Measurements from ENCODE around the gene FGF6.

FGF6 gene

DNA sequence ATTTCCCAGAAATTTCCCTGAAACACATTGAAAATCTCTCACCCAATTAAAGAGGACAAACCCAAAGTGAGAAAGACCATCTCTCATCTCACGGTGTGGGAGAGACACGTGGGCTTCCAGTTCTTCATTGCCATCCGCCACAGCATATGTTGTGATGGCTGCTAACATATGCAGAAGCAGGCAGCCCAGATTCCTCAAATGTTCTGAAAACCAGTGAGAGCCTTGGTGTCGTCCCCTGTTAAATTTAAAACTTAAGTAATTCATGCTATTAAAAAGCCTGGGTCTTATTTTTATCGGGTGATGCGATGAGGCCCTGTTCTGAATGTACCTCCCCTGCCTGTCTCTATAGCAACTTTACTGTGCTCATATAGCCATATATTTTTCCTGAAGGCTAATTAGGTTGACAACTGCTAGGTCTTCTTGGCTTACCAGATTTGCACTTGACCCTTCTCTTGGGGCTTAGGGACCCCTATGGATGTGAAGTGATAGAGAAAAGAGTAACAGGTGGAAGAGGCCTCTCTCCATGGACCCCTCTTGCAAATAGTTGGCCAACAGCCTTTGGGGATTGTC, 2.8 kb upstream of the FGF6 start:
- no peaks in the 10 kb centered on the region for H3K9me3 ChIP-seq (ENCODE audit: control insufficient read depth, low read length)
- H3K27ac ChIP-seq (ENCODE audit: insufficient read depth, low read length, poor library complexity, severe bottlenecking) = no peak overlapping the region
- H3K4me1 ChIP-seq (ENCODE audit: control insufficient read depth, insufficient read depth, low read length, poor library complexity, severe bottlenecking) = no peaks in the 10 kb centered on the region
- H3K36me3 ChIP-seq (ENCODE audit: control insufficient read depth, insufficient read depth, low read length) = no peaks in the 10 kb centered on the region
- H3K4me3 ChIP-seq (ENCODE audit: insufficient read depth, low read depth, low read length, poor library complexity, severe bottlenecking) = no peak overlapping the region
- H3K27me3 ChIP-seq (replicated peaks; ENCODE audit: control insufficient read depth, insufficient read depth, low read length, poor library complexity, severe bottlenecking) = peaks cover 3% of the 10 kb centered on the region
- no peak for DNase-seq

DNA sequence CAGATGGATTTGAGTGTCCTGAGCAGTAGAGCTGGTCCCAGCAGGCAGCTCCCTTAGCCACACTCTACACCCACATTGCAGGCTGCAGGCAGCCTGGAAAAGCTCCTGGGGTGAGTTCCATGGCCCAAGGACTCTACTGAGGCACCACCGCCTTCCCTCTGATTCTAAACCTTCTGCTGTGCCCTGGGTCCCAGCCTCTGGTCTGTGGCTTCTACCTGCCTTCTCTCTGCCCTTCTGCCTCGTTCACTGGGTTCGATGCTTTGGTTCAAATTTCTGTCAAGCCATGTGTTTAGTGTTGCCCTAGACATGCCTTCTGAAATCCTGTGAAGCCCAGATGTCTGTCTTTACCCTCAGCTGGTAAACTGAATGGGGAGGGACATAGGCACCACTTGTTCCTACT, 1.5 kb upstream of the FGF6 start:
- Histone ChIP-seq H3K9me3 (ENCODE audit: control insufficient read depth, low read length) (no peaks in the 10 kb centered on the region), H3K27ac (ENCODE audit: insufficient read depth, low read length, poor library complexity, severe bottlenecking) (no peak overlapping the region), H3K27me3 (replicated peaks; ENCODE audit: control insufficient read depth, insufficient read depth, low read length, poor library complexity, severe bottlenecking) (no peaks in the 10 kb centered on the region), H3K36me3 (ENCODE audit: control insufficient read depth, insufficient read depth, low read length) (no peaks in the 10 kb centered on the region), H3K4me1 (ENCODE audit: control insufficient read depth, insufficient read depth, low read length, poor library complexity, severe bottlenecking) (no peaks in the 10 kb centered on the region), H3K4me3 (ENCODE audit: insufficient read depth, low read depth, low read length, poor library complexity, severe bottlenecking) (no peak overlapping the region)
- DNase-seq = no peak

DNA sequence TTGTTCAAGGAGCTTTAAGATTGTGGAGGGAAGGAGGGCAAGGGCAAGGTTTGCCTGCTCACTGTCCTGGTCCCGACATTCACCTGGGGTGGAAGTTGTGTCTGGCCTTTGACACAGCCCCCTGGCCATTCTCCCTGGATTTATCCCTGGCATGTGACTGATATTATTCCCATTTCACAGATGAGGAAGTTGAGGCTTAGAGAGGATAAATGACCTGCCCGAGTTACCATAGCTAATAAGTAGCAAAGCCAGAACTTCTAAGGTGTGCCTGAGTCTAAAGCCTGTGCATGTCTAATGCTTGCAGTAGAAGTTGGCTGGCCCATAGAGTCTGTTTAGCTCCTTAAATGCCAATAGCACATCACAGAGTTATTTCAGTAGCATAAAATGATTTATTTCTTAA, 720 bp upstream of the FGF6 start:
- no peak overlapping the region for H3K4me3 ChIP-seq (ENCODE audit: insufficient read depth, low read depth, low read length, poor library complexity, severe bottlenecking)
- DNase-seq = no peak
- H3K27me3 ChIP-seq (replicated peaks; ENCODE audit: control insufficient read depth, insufficient read depth, low read length, poor library complexity, severe bottlenecking) = no peaks in the 10 kb centered on the region

DNA sequence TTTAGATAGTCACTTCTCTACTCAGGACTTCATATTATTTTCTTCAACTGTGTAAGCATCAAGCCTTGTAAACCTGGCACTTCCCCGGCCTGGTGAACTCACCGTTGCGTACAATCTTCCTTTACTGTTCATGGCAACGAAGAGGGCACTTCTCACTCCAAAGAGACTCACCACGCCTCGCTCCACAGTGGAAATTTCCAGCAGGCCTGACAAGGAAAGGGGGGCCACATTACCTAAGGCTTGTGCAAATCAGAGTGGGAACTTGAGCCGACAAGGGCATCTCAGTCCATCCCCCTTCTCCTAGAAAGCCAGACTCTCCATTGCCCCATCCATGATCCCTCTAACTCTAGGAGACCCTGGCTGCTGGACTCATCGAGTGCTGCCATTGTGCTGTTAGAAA, 1.6 kb downstream of the FGF6 start:
- Histone ChIP-seq H3K27ac (ENCODE audit: insufficient read depth, low read length, poor library complexity, severe bottlenecking) (no peak overlapping the region), H3K27me3 (replicated peaks; ENCODE audit: control insufficient read depth, insufficient read depth, low read length, poor library complexity, severe bottlenecking) (no peaks in the 10 kb centered on the region), H3K36me3 (ENCODE audit: control insufficient read depth, insufficient read depth, low read length) (no peaks in the 10 kb centered on the region), H3K4me3 (ENCODE audit: insufficient read depth, low read depth, low read length, poor library complexity, severe bottlenecking) (no peak overlapping the region), H3K9me3 (ENCODE audit: control insufficient read depth, low read length) (no peaks in the 10 kb centered on the region), H3K4me1 (ENCODE audit: control insufficient read depth, insufficient read depth, low read length, poor library complexity, severe bottlenecking) (no peaks in the 10 kb centered on the region)
- DNase-seq = no peak

More for the DNA sequence above, 720 bp upstream of the FGF6 start:
- Histone ChIP-seq H3K27ac (ENCODE audit: insufficient read depth, low read length, poor library complexity, severe bottlenecking) (no peak overlapping the region), H3K4me1 (ENCODE audit: control insufficient read depth, insufficient read depth, low read length, poor library complexity, severe bottlenecking) (no peaks in the 10 kb centered on the region), H3K9me3 (ENCODE audit: control insufficient read depth, low read length) (no peaks in the 10 kb centered on the region), H3K36me3 (ENCODE audit: control insufficient read depth, insufficient read depth, low read length) (no peaks in the 10 kb centered on the region)

- no peaks in the 10 kb centered on the region for H3K27me3 ChIP-seq (replicated peaks; ENCODE audit: control insufficient read depth, insufficient read depth, low read length, poor library complexity, severe bottlenecking)
- no peaks in the 10 kb centered on the region for H3K4me1 ChIP-seq (ENCODE audit: control insufficient read depth, insufficient read depth, low read length, poor library complexity, severe bottlenecking)
- H3K36me3 ChIP-seq (ENCODE audit: control insufficient read depth, insufficient read depth, low read length) = no peaks in the 10 kb centered on the region
- no peaks in the 10 kb centered on the region for H3K9me3 ChIP-seq (ENCODE audit: control insufficient read depth, low read length)
- no peak overlapping the region for H3K27ac ChIP-seq (ENCODE audit: insufficient read depth, low read length, poor library complexity, severe bottlenecking)
- no peak overlapping the region for H3K4me3 ChIP-seq (ENCODE audit: insufficient read depth, low read depth, low read length, poor library complexity, severe bottlenecking)
- DNase-seq = no peak
Observed at GRCh38 chr12:4443616-4444015, 2.0 kb downstream of the FGF6 start.

DNA sequence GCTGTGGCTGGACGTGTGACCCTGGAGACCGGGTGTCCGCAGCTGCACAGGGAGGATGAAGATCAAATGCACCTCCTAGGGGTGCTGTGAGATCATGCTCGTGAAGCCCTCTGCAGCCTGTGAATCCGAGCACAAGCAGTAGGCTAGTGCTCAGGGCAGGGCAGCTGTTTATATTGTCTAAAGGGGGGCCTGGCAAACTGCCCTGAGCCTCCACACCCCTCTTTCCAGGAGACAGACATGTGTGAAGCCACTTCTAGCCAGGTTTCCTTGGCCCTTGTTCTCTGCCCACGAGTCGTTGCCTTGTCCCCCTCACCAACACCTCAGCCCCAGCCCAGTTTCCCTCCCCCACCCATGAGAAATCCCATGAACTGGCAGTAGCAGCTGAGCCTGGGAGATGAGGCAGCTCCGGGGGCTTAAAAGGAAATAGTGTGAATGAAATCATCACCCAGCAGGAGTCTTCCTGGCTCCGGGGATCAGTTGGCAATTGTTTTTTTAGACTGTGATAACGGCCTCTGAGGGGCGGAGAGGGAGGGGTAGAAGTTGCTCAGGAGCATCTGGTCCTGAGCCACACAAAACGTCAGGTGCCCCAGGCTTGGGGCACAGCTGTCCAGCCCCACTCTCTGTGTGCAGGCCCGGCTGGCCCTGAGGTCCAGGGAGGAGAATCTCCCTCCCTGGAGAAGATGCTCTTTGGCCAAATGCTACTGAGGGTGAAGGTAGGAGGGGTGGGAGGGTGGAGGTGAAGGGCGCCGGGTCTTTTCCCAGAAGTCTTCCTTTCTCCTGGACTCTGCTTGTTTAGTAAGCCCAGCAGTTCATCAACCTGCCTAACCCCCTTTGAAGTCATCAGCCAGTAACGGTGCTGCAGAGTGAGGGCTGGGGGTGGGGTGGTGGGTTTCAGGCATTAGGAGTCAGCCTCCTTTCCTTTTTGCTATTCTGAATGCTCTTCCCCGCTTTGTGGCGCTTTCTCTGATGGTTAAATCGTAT, 4.0 kb downstream of the FGF6 start:
- H3K4me3 ChIP-seq (ENCODE audit: insufficient read depth, low read depth, low read length, poor library complexity, severe bottlenecking) = no peak overlapping the region
- no peak for DNase-seq
- no peaks in the 10 kb centered on the region for H3K9me3 ChIP-seq (ENCODE audit: control insufficient read depth, low read length)
- no peak overlapping the region for H3K27ac ChIP-seq (ENCODE audit: insufficient read depth, low read length, poor library complexity, severe bottlenecking)
- no peaks in the 10 kb centered on the region for H3K27me3 ChIP-seq (replicated peaks; ENCODE audit: control insufficient read depth, insufficient read depth, low read length, poor library complexity, severe bottlenecking)
- no peaks in the 10 kb centered on the region for H3K36me3 ChIP-seq (ENCODE audit: control insufficient read depth, insufficient read depth, low read length)
- H3K4me1 ChIP-seq (ENCODE audit: control insufficient read depth, insufficient read depth, low read length, poor library complexity, severe bottlenecking) = no peaks in the 10 kb centered on the region

- H3K9me3 ChIP-seq (ENCODE audit: control insufficient read depth, low read length) = no peaks in the 10 kb centered on the region
- DNase-seq = no peak
- H3K4me3 ChIP-seq (ENCODE audit: insufficient read depth, low read depth, low read length, poor library complexity, severe bottlenecking) = no peak overlapping the region
- H3K27me3 ChIP-seq (replicated peaks; ENCODE audit: control insufficient read depth, insufficient read depth, low read length, poor library complexity, severe bottlenecking) = no peaks in the 10 kb centered on the region
- no peaks in the 10 kb centered on the region for H3K36me3 ChIP-seq (ENCODE audit: control insufficient read depth, insufficient read depth, low read length)
- no peaks in the 10 kb centered on the region for H3K4me1 ChIP-seq (ENCODE audit: control insufficient read depth, insufficient read depth, low read length, poor library complexity, severe bottlenecking)
- no peak overlapping the region for H3K27ac ChIP-seq (ENCODE audit: insufficient read depth, low read length, poor library complexity, severe bottlenecking)
Observed at GRCh38 chr12:4440187-4440941, 5.3 kb downstream of the FGF6 start.

DNA sequence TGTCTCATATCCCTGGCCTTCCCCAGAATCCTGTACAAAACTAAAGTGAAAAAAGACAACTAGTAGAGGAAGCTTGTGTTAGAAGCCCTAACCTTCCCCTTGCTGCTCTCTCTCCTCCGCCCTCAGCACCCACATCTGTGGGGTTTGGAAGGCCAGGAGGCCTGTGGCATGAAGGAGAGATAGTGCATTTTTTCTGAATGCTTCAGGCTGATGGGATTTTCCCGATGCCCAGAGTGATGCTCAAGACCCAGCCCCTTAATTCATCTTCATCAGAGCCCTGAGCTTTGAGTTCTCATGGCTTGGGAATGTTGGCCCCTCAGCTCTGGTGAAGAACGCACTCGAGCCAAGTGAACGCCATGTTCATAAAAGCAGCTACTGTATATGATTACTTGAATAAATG, 5.9 kb downstream of the FGF6 start:
- DNase-seq = no peak
- H3K27me3 ChIP-seq (replicated peaks; ENCODE audit: control insufficient read depth, insufficient read depth, low read length, poor library complexity, severe bottlenecking) = no peaks in the 10 kb centered on the region
- no peaks in the 10 kb centered on the region for H3K9me3 ChIP-seq (ENCODE audit: control insufficient read depth, low read length)
- no peaks in the 10 kb centered on the region for H3K36me3 ChIP-seq (ENCODE audit: control insufficient read depth, insufficient read depth, low read length)
- H3K4me3 ChIP-seq (ENCODE audit: insufficient read depth, low read depth, low read length, poor library complexity, severe bottlenecking) = no peak overlapping the region
- no peaks in the 10 kb centered on the region for H3K4me1 ChIP-seq (ENCODE audit: control insufficient read depth, insufficient read depth, low read length, poor library complexity, severe bottlenecking)
- no peak overlapping the region for H3K27ac ChIP-seq (ENCODE audit: insufficient read depth, low read length, poor library complexity, severe bottlenecking)

- H3K36me3 ChIP-seq (ENCODE audit: control insufficient read depth, insufficient read depth, low read length) = no peaks in the 10 kb centered on the region
- no peak for DNase-seq
- H3K27me3 ChIP-seq (replicated peaks; ENCODE audit: control insufficient read depth, insufficient read depth, low read length, poor library complexity, severe bottlenecking) = no peaks in the 10 kb centered on the region
Observed at GRCh38 chr12:4438834-4439596, 6.6 kb downstream of the FGF6 start.

More at GRCh38 chr12:4438834-4439596, 6.6 kb downstream of the FGF6 start:
- no peak overlapping the region for H3K27ac ChIP-seq (ENCODE audit: insufficient read depth, low read length, poor library complexity, severe bottlenecking)
- H3K4me1 ChIP-seq (ENCODE audit: control insufficient read depth, insufficient read depth, low read length, poor library complexity, severe bottlenecking) = no peaks in the 10 kb centered on the region
- no peak overlapping the region for H3K4me3 ChIP-seq (ENCODE audit: insufficient read depth, low read depth, low read length, poor library complexity, severe bottlenecking)
- H3K9me3 ChIP-seq (ENCODE audit: control insufficient read depth, low read length) = no peaks in the 10 kb centered on the region
